GM18499 (cell line): ENCODE measurements around the gene PAX5.

Source experiments
- ATAC-seq: cut with Tn5 transposase; IDR thresholded peaks from one replicate; pipeline ENCODE4 v1.9.1; 2021; ENCODE audit warnings: moderate number of reproducible peaks; ENCODE audit not compliant: insufficient read depth, unreplicated experiment

Gene PAX5

DNA sequence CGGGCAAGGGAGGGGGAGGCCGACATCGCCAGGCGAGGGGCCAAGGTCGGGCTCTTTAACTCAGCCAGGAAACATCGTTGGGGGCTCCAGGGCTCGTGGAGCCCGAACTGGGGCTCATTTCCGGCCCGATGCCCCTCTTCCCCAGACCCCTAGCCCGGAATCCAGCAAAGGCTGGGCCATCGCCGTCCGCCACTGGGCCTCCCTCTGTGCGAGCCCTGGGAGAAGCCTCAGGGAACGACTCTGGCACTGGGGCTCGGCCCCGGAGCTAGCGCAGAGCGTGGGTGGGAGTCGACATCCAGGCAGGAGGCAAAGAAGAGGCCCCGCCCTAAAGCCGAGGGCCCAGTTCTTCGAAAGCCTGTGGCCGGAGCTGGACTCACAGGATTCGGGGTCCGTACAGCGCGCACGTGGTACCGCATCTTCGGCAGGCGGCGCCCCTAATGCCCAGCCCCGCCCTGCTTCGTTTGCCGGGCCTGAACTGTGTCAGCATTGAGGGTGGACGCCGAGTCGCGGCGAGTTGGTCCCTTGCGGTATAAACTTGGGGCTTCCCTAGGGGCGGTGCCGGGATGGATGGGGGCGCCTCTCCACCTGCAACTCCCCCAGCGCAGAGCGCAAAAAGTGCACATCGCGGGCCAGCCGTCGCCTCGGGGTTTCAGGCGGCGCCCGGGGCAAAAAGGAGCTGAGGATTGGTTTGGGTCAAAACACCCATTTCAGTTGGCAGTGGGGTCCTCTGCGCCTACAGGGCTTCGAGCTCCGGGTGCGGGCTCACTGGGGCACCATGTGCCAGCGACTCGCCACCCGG is 3.6 kb upstream of the PAX5 start:
- ATAC-seq: no peak

DNA sequence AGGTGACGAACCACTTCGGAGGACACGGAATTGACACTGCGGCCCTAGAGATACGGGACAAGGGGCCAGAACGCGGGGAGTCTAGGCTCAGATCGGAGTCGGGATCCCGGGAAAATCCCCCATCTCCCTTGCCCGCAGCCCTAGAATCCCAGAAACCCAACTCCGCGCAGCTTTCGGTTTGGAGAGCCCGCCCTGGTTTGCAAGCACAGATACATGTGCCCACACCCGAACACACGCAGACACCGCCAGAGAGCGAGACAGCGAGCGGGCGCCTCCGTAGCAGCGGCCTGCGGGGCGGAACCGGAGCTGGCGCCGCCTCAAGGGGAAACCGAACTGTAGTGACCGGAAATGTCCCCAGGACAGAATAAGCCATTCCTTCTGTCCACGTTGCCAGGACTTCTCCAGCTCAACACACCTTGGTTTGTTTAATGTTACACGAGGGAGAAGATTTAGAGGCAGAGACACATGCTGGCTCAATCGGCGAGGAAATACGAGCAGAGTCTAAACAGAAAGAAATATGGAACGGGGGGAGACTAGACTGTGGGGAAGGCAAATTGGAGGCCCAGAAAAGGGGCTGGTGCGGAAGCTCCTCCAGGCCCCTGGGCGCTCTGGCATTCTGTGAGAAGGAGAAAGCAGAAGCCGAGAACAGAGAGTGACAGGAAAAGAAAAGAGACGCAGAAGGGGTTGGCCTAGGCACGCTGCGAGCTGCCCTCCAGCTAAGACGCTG is 2.9 kb upstream of the PAX5 start:
- no peak for ATAC-seq

DNA sequence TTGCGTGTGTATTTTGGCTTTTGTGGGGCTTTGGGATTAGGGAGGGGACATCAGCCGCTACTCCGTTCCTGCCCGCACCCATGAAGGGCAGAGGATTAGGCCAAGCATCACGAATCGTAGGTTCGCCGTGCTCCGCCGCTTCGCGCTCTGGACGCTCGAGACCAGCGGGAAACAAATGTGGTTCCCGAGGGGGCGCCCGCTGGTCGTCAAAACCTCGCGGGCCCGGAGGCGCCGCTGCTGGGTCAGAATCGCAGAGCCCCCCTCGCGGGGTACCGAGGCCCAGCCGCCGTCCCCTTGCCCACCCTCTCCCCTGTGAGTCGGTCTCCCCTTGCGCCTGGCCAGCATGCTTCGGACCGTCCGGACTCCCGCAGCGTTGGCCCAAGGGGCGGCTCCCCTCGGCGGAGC is 2.3 kb upstream of the PAX5 start:
- no peak for ATAC-seq

DNA sequence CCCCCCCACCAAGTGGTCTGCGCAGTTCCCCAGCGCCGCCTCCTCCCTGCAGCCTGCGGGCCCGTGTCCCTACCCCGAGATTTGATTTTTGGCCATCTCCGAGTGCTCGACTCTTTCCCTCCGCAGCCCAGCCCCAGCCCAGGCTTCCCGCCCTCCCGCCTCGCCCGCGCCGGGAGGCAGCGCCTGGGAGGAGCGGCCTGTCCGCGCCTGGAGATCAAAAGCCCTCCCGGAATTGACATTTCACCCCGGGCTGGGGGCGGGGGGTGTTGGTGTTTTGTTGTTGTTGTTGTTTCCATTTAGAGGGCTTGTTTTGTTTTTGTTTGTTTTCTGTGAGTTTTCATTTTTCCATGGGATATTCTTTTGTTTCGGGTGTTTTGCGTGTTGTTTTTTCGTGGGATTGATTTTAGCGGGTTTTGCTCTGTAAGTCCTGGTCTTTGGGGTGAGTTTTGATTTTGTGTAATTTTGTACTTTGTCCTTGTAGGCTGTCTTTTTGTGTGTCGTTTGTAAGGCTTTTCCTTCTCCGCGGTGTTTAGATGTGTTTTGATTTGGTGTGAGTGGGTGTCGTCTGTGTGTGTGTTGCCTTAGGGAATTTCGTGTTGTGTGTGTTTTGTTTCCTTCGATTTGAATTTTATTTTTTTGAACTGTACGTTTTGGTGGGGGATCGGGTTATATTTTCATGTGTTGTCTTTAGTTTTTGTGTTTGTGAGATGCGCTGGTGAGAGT is 1.7 kb upstream of the PAX5 start:
- ATAC-seq: no peak

DNA sequence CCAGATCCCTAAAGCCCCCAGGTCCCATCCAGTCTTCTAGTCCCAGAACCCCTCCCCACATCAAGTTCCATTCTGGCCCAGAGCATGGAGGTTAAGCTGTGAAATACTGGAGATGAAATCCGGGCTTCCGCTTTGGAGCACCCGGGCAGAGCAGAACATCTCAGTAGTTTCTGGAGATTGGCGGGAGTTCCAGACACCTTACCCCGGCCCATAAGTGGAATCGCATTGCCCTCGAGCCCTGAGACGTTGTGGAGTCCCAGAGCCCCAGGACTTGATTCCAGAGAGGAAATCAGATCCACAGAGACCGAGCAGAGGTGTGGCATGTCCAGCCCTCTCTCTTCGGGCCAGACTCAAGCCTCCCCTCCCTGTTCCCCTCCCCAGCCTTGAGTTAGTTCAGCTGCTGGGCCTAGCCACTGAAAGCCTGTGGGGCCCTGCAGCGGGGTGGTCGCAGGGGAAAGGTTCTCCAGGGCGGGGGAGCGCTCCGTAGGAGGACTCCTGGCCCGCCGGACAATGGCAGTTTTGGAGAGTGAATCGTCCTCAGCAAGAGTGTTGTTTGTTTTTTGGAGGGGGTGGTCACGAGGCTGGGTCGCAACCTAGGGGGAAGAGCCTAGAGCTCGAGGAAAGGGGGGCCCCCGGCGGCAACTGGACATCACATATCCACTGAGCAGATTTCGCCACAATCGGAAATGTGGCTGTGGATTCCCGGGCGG is 1.0 kb upstream of the PAX5 start:
- ATAC-seq: no peak

DNA sequence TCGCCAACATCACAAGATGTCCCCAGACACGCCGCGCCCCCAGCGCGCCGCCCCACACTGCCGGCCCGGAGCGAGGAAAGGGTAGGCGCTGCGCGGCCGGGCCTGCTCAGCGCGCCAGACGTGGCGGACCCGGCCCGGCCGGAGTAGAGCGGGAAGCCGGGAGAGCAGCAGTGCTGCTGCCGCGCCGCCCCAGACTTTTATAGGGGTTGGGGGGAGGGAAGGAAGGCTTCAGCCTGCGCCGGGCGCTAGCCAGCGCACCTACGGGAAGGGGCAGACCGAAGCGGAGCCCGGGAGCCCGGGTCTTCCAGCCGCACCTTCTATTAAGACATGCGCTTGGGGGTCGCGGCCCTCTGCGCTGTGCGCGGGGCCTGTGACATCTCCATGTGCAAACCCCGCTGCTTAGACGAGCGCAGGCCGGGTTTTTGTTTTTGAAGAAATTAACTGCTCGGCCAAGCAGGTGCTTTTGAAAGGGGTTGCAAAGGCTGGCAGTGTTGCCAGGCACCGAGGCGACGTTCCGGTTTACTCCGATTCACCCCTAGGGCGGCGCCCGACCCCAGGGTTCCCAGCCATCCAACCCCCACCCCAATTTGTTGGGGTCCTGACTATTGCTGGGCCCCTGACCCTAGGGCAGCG is 353 bp upstream of the PAX5 start:
- no peak for ATAC-seq

DNA sequence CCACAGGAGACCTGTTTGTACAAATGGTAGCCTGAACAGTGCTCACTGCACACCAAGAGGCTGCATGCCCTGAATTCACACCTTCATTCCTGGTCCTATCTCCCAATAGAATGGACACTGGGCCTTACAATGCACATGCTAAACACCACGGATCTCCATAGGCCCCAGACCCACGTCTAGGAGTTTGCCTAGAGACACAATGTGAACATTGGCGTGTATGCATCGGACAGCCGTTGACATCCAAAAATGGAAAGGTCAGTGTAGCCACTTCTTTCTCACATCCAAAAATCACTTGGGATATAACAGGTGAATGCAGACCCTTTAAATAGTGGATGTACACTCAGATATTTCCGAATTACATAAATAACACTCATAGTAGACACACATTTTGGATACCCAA is 927 bp downstream of the PAX5 start:
- no peak for ATAC-seq

DNA sequence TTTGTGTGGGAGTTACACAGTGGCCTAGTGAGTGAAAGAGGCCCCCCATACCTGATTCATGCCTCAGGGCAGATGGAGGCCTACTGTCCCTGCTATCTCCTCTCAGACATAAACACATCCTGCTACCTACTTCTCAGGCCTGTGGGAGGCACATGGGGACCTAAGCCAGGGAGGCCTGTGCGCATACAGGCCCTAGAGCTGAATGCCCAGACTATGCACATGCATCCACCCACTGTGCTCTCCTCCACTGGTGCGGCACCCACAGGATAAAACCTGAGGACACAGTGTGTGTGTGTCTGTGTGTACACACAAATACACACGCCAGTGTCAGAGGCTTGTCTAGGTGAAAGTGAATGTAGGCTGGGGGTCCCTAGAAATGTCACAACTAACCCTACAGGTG is 1.4 kb downstream of the PAX5 start:
- no peak for ATAC-seq

DNA sequence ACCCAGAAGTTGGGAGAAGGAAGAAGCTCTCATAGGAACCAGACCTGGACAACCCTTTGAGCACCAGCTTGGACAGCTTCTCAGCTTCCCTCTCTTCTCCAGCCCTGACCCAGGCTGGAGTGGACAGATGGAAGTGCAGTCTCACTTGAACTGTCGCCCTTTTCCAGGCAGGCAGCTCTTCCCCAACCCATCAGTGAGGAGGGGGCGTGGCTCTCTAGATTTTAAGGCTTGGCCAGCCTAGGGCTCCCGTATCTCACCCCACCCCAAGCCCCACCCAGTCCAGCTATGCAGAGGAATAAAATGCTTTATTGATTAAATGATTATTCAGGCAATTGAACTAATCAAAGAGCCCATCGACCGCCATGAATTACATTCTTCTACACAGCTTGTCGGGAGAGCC is 2.2 kb downstream of the PAX5 start:
- no peak for ATAC-seq

DNA sequence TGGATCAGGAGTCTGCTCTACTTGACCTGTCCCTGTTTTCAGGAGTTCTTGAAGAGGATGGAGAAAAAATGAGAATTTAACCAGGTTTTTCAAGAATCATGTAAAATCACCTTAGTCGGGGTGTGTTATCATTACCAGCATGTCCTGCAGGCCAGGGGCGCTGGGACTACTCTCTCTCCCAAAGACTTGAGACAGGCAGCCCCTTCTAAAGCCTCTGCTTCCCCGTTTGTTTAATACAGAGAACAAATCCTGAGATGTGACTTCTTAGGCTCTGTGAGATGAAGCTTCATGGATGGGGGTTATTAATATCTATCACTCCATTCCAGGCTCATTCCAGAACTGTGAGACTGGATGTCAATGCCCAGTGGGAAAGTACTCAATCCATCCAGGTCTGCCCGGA is 3.0 kb downstream of the PAX5 start:
- ATAC-seq: no peak

DNA sequence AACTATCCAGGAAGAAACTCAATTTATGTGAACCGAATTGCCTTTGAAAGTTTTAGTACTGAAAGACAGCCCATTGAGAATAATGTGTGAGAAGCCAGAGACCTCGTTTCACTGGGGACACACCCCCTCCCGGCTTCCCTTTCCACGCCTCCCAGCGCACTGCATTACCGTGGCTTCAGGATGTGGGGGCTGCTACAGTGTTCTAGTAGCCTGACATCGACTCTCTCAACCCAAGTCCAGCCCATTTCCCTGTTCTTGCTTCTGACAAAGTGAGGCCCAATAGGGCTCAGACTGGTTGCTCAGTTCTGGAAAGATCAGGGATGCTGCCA is 3.5 kb downstream of the PAX5 start:
- ATAC-seq: no peak

DNA sequence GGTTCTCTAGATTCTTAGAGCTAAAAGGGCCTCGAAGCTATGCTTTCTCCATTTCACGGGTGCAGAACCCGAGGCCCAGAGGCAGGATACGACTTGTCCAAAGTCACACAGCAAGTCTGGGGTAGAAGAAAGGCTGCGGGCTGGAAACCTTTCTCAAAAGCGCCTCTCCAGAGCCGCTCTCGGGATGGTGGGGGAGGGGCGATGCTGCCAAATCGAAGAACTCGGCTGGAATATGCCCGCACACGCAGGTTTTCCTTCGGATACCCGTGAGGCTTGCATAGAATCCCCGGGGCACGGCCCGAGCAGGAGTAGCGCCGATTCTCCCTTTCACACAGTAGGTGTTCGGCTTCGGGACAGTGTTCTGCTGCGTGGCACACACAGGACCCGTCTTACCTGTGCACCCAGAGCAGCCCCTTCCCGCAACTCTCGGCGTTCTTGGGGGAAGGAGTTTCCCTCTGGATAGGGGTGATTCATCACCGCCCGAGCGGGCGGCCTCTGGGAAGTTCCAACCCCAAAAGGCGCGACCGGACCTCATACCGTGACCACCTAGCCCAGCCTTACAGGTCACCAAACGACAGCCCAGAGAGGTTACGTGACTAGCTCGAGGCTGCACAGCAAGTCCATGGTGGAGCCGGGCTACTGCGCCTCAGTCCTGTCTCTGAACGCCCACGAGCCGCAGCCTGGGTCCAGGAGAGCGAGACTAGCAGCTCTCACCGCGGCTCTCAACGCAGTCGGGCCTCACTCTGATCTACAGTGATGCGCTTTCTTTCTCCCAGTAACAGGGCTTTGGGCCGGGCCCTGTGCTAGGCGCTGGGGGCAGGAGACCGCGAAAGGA is 4.1 kb downstream of the PAX5 start:
- ATAC-seq: no peak

DNA sequence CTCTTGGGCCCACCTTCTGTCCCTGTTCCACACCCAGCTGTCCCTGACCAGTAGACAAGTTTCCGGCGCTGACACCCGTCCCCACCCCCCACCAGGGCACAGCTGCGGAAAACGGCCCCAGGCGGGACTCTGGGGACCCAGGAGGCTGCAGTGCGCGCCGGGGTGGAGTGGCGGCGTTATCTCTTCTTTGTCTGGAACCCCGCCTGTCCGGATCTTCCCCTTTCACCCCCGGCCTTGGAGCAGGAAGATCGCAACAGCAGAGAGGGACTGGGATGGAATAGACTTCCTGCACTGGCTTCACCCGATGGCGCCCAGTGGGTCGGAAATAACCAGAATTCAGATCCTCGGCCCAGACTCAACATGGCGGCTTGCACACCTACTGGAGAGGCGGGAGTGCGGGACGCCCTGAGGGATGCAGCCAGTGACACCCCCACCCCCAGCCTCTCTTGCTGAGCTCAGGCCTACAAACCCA is 4.7 kb downstream of the PAX5 start:
- no peak for ATAC-seq

DNA sequence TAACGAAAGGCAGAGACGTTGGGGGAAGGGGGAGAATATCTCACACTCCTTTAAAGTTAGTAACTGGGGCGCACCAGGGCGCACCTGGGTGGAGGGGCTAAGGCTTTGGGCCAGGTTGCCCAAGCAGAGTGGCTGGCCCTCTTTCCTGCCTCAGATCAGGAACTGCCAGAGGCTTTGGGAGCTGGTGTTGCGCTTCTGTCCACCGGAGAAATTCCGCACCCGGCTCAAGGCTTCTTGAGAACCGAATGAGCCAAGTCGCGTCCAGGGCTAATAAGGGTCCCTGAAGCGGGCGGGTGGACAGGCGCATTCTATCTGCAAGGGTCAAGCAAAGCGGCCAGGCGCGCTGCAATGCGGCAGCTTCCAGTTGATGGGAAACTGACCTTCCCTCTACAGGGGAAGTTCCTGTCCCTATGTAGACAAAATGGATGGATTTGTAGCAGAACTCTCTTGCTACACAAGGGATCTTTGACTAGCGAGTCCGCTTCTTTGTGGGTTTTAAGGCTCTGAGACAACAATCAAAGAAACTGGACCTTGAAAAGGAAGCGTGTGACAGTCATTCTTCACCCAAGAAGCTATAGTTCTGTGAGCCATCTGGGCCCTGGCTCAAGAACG is 5.5 kb downstream of the PAX5 start:
- ATAC-seq: no peak

DNA sequence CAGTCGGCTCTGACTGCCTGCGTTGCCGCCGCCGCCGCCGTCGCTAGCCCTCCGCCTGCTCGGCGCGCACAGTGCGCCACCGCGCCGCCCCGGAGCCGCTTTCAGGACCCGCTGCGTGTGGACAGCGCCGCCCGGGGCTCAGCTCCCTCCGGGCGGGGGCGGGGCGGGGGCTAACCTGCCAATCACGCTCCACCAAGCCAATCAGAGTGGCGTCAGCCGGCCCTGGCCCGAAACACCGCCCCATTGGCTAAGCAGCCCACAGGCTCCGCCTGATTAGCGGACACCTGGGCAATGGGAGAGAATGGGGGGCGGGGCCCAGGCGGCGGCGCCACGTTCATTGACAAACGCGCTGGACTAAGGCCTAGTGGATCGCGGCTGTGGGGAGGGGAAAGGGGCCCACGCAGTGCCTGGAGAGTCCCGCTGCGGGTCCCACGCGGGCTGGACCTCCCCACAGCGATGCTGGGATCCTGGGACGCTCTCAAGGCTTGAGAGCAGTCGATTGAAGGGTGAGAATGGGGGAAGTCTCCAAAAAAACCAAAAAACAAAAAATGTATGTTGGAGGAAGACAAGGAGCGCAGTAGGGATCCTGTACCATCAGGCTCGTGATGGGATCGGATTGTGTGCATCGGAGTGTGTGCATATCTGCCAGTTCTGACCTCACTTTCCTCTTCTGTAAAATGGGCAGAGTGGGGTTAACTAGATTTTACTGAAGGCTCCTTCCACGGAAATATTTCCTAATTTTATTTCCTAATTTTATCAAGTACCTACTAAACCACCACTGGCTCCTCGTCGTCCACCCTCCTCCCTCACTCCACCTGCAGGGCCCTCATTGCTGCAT is 6.3 kb downstream of the PAX5 start:
- peak; percentile 53 for ATAC-seq

DNA sequence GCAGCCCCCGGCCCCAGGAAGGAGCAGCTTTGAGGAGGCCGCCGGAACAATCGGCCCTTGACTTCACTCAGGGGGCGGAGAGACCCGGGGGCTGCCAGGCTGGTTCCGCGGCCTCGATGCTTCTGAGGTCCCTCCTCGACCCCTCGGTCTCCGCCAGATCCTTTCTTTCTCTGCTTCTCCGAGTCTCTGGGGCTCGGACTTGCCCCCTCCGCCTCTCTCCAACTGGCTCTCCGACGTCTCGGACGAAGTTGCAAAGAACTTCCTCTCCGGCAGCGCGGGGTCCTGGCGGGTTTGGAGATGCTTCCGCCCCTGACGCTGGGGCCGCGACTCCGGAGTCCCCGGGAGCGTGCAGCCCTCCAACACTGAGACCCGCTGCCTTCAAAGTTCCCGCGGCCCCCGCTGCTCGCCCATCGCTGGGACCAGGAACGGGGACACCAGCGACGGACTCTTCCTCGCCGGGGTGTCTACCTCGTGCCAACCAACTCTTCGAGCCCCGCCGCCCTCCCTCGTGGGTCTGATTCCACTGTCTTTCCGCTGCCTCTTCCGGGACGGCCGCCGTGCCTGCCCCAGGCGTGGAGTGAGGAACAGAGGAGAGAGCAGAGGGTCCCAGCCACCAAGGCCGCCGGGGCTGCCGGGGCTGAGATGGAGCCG is 7.0 kb downstream of the PAX5 start:
- ATAC-seq: no peak

DNA sequence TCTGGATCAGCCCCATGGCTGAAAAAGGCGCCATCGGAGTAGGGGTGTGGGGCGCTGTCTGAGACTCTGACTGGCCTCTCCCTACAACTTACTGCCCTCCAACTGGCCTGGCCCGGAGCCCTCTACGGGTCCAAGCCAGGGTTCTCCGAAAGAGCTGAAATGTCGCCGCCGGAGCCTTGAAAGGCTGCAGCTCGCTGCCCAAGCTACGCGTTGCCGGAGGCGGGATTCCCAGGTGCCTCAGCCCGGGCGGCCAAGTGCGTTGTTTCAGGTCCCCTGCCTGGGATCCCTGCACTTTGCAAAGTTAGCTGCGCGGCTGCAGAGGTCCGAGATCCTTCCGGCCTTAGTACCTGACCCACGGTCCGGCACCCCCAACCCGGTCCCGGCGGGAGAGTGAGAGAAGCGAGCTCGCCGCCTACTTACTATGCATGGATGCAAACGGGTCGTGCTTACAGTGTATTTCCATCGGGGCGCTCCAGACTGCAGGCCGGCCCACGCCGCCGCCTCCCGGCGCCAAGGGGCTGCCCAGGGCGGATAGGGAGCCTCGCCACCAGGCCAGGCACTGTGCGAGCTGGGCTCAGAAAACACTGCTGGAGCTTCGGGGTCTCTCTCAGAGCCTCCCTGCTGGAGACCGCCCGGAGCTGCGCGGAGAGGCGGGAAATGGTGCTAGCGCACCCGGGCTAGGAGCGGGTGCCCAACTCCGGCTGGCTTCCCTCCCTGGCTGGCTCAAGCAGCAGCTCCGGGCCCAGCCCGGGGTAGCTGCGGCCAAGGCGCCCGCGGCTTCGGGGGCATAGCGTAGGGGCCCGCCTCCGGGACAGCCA is 7.7 kb downstream of the PAX5 start:
- no peak for ATAC-seq
